Activated CD4-positive, alpha-beta T cell treated with anti-CD3 and anti-CD28 coated beads for 36 hours (primary cell): ENCODE results near the gene SMG9. TPM values are rescaled to one million over a fixed set of nuclear protein-coding genes. Genes with fewer than 3 reads are reported as not detected.

ENCODE experiments used
- ATAC-seq: fragments of 200-7000 bp; cut with Tn5 transposase; one replicate; pipeline ENCODE4 v1.10.0; 2021; ENCODE audit warnings: mild to moderate bottlenecking, moderate library complexity
- CTCF ChIA-PET: fragments of 350-600 bp; sonication (Branson Sonifier 250); formaldehyde crosslinking; loops from one replicate; lab custom pipeline; 2021; ENCODE audit warnings: antibody characterized with exemption; lab: Charles Lee
- POLR2A ChIA-PET: fragments of 350-600 bp; sonication (Branson Sonifier 250); formaldehyde crosslinking; loops from one replicate; lab custom pipeline; 2021; ENCODE audit warnings: antibody characterized with exemption, inconsistent platforms; lab: Charles Lee
- DNase-seq: peaks from one replicate; pipeline ENCODE4 v3.0.0-alpha.2; 2020
- H3K27ac Mint-ChIP-seq: one replicate; pipeline ENCODE4 v1.8.0; 2021; ENCODE audit warnings: mixed read lengths
- H3K27me3 Mint-ChIP-seq: one replicate; pipeline ENCODE4 v1.8.0; 2021; ENCODE audit warnings: mixed read lengths
- H3K36me3 Mint-ChIP-seq: one replicate; pipeline ENCODE4 v1.8.0; 2021; ENCODE audit warnings: low read depth, mixed read lengths
- H3K4me1 Mint-ChIP-seq: one replicate; pipeline ENCODE4 v1.8.0; 2021; ENCODE audit warnings: mixed read lengths
- H3K4me3 Mint-ChIP-seq: one replicate; pipeline ENCODE4 v1.8.0; 2021; ENCODE audit warnings: mild to moderate bottlenecking, moderate library complexity, mixed read lengths
- H3K9me3 Mint-ChIP-seq: one replicate; pipeline ENCODE4 v1.8.0; 2021; ENCODE audit warnings: low read depth, mixed read lengths
- intact Hi-C, 2 experiments: fragments of 100-400 bp; cut with DNase I in 1 of 2; cut with micrococcal nuclease in 1 of 2; formaldehyde crosslinking; loops; one replicate each; pipeline versions ENCODE4 v1.14.2 to v1.15.1; 2022 to 2024; cut with DNase I, micrococcal nuclease
- total RNA-seq, 2 experiments: library from RNA; stranded (reverse); gene quantifications; one replicate each; pipeline ENCODE4 v1.2.3, GENCODE V29; 2021

SMG9 gene
- total RNA-seq, 2 experiments from 2014 or later, result 64.4 to 65.2 TPM

- Mint-ChIP-seq H3K9me3 (no peaks in the 10 kb centered on the region), H3K36me3 (peaks cover 16% of the 10 kb centered on the region), H3K27me3 (no peaks in the 10 kb centered on the region), H3K4me1 (peaks cover 8% of the 10 kb centered on the region), H3K27ac (no peak overlapping the region), H3K4me3 (no peak overlapping the region)
- no peak for ATAC-seq
- ChIA-PET CTCF (interaction anchor here (0.7 to 1.2 kb wide), 3 partner anchors 20 to 315 kb away, joined by 3 read pairs; no protein-coding TSS in a partner anchor), POLR2A (no interaction called here)
- DNase-seq, result no peak
- intact Hi-C loops, result loop anchor here in 1 of 2 experiments (5.0 kb wide), 1 partner anchor 53 kb away; the partner anchor contains the start of gene PLAUR
Observed at GRCh38 chr19:43724896-43725295, 29.9 kb downstream of the SMG9 start.

GRCh38 chr19:43723588-43723987, 31.2 kb downstream of the SMG9 start:
- DNase-seq, result peak; percentile 28
- no peaks in the 10 kb centered on the region for H3K27me3 Mint-ChIP-seq
- H3K4me1 Mint-ChIP-seq, result peaks cover 8% of the 10 kb centered on the region
- no peak for ATAC-seq
- no peaks in the 10 kb centered on the region for H3K9me3 Mint-ChIP-seq
- CTCF ChIA-PET, result interaction anchor here (0.5 to 0.7 kb wide), 2 partner anchors 15 to 57 kb away, joined by 3 to 4 read pairs; no protein-coding TSS in a partner anchor
- peaks cover 5% of the 10 kb centered on the region for H3K36me3 Mint-ChIP-seq
- intact Hi-C loops, result loop anchor here in 1 of 2 experiments (5.0 kb wide), 1 partner anchor 51 kb away; the partner anchor contains the start of gene PLAUR
- POLR2A ChIA-PET, result interaction anchor here (0.5 kb wide), 1 partner anchor 104 kb away, joined by 3 read pairs; the partner anchor contains the start of gene ZNF283
- no peak overlapping the region for H3K4me3 Mint-ChIP-seq
- H3K27ac Mint-ChIP-seq, result no peak overlapping the region

- intact Hi-C loops, result loop anchor here in 1 of 2 experiments (5.0 kb wide), 1 partner anchor 49 kb away; the partner anchor contains the start of gene PLAUR
- Mint-ChIP-seq H3K9me3 (no peaks in the 10 kb centered on the region), H3K4me3 (no peak overlapping the region), H3K27ac (no peak overlapping the region), H3K4me1 (peaks cover 8% of the 10 kb centered on the region), H3K36me3 (no peaks in the 10 kb centered on the region), H3K27me3 (no peaks in the 10 kb centered on the region)
- DNase-seq (no peak), ATAC-seq (peak; percentile 66)
- ChIA-PET CTCF (interaction anchor here (0.6 to 1.7 kb wide), 4 partner anchors 24 to 910 kb away, joined by 3 to 7 read pairs (median 4); no protein-coding TSS in a partner anchor), POLR2A (interaction anchor here (0.6 kb wide), 1 partner anchor 1620 kb away, joined by 3 read pairs; no protein-coding TSS in a partner anchor)
Observed at GRCh38 chr19:43721469-43722048, 33.2 kb downstream of the SMG9 start.

GRCh38 chr19:43720936-43721335, 33.8 kb downstream of the SMG9 start:
- no peak overlapping the region for H3K4me3 Mint-ChIP-seq

GRCh38 chr19:43719918-43720317, 34.8 kb downstream of the SMG9 start:
- Mint-ChIP-seq H3K9me3 (no peaks in the 10 kb centered on the region), H3K4me3 (no peak overlapping the region), H3K27me3 (no peaks in the 10 kb centered on the region), H3K4me1 (peaks cover 5% of the 10 kb centered on the region), H3K27ac (no peak overlapping the region), H3K36me3 (no peaks in the 10 kb centered on the region)
- intact Hi-C loops, result loop anchor here in 1 of 2 experiments (5.0 kb wide), 1 partner anchor 48 kb away; the partner anchor contains the start of gene PLAUR
- ChIA-PET POLR2A (no interaction called here), CTCF (interaction anchor here (0.8 kb wide), 1 partner anchor 42 kb away, joined by 4 read pairs; no protein-coding TSS in a partner anchor)
- ATAC-seq (no peak), DNase-seq (no peak)

More at GRCh38 chr19:43720936-43721335, 33.8 kb downstream of the SMG9 start:
- H3K27me3 Mint-ChIP-seq, result no peaks in the 10 kb centered on the region
- H3K4me1 Mint-ChIP-seq, result peaks cover 8% of the 10 kb centered on the region
- no peaks in the 10 kb centered on the region for H3K36me3 Mint-ChIP-seq
- intact Hi-C loops, result loop anchor here in 1 of 2 experiments (5.0 kb wide), 1 partner anchor 49 kb away; the partner anchor contains the start of gene PLAUR
- ChIA-PET CTCF (interaction anchor here (0.6 to 1.7 kb wide), 4 partner anchors 25 to 59 kb away, joined by 3 to 7 read pairs (median 4); no protein-coding TSS in a partner anchor), POLR2A (no interaction called here)
- no peaks in the 10 kb centered on the region for H3K9me3 Mint-ChIP-seq
- H3K27ac Mint-ChIP-seq, result no peak overlapping the region
- ATAC-seq, result peak; percentile 45
- DNase-seq, result peak; percentile 32

- H3K9me3 Mint-ChIP-seq, result no peaks in the 10 kb centered on the region
- CTCF ChIA-PET, result no interaction called here
Observed at GRCh38 chr19:43719378-43719868, 35.3 kb downstream of the SMG9 start.

GRCh38 chr19:43718627-43719377, 36.0 kb downstream of the SMG9 start:
- DNase-seq (no peak), ATAC-seq (no peak)
- CTCF ChIA-PET, result no interaction called here
- no peak overlapping the region for H3K27ac Mint-ChIP-seq
- H3K4me1 Mint-ChIP-seq, result peaks cover 5% of the 10 kb centered on the region
- POLR2A ChIA-PET, result no interaction called here
- H3K4me3 Mint-ChIP-seq, result no peak overlapping the region
- no peaks in the 10 kb centered on the region for H3K36me3 Mint-ChIP-seq
- peaks cover 2% of the 10 kb centered on the region for H3K27me3 Mint-ChIP-seq
- intact Hi-C loops, result no loop called here
- H3K9me3 Mint-ChIP-seq, result no peaks in the 10 kb centered on the region

More at GRCh38 chr19:43719378-43719868, 35.3 kb downstream of the SMG9 start:
- H3K36me3 Mint-ChIP-seq, result no peaks in the 10 kb centered on the region
- DNase-seq, result no peak
- intact Hi-C loops, result no loop called here
- H3K27me3 Mint-ChIP-seq, result peaks cover 2% of the 10 kb centered on the region
- no peak overlapping the region for H3K27ac Mint-ChIP-seq
- no peak overlapping the region for H3K4me3 Mint-ChIP-seq
- H3K4me1 Mint-ChIP-seq, result peaks cover 5% of the 10 kb centered on the region
- POLR2A ChIA-PET, result no interaction called here
- no peak for ATAC-seq

GRCh38 chr19:43715776-43716175, 39.0 kb downstream of the SMG9 start, which contains the start of gene IRGC:
Gene IRGC, plus strand, starts transcription at chr19:43716076. Its CDS starts 2,483 bp downstream, at chr19:43718559.
- no peak within 1 kb of the TSS for H3K4me3 Mint-ChIP-seq
- ChIA-PET CTCF (interaction anchor here (0.6 to 0.7 kb wide), 2 partner anchors 46 to 47 kb away, joined by 3 to 4 read pairs; partner anchors contain the start of gene PLAUR), POLR2A (no interaction called here)
- no peaks in the 10 kb centered on the region for H3K9me3 Mint-ChIP-seq
- peaks cover 6% of the 10 kb centered on the region for H3K27me3 Mint-ChIP-seq
- intact Hi-C loops, result no loop called here
- ATAC-seq, result no peak
- H3K27ac Mint-ChIP-seq, result no peak within 1 kb of the TSS
- no peak for DNase-seq
- peaks cover 3% of the 10 kb centered on the region for H3K4me1 Mint-ChIP-seq
- H3K36me3 Mint-ChIP-seq, result no peaks in the 10 kb centered on the region

GRCh38 chr19:43713208-43713607, 41.6 kb downstream of the SMG9 start:
- H3K36me3 Mint-ChIP-seq, result peaks cover 2% of the 10 kb centered on the region
- H3K27me3 Mint-ChIP-seq, result peaks cover 8% of the 10 kb centered on the region
- ChIA-PET POLR2A (no interaction called here), CTCF (interaction anchor here (0.6 kb wide), 1 partner anchor 87 kb away, joined by 3 read pairs; no protein-coding TSS in a partner anchor)
- peaks cover 7% of the 10 kb centered on the region for H3K9me3 Mint-ChIP-seq
- peaks cover 3% of the 10 kb centered on the region for H3K4me1 Mint-ChIP-seq
- ATAC-seq (no peak), DNase-seq (no peak)
- no peak overlapping the region for H3K27ac Mint-ChIP-seq
- intact Hi-C loops, result no loop called here
- no peak overlapping the region for H3K4me3 Mint-ChIP-seq

- H3K27me3 Mint-ChIP-seq, result peaks cover 8% of the 10 kb centered on the region
- H3K4me1 Mint-ChIP-seq, result peaks cover 3% of the 10 kb centered on the region
- ChIA-PET POLR2A (interaction anchor here (1.2 kb wide), 1 partner anchor 44 kb away, joined by 3 read pairs; no protein-coding TSS in a partner anchor), CTCF (interaction anchor here (0.6 to 1.7 kb wide), 4 partner anchors 33 to 187 kb away, joined by 3 to 4 read pairs (median 4); no protein-coding TSS in a partner anchor)
- DNase-seq, result peak; percentile 34
- no peak overlapping the region for H3K4me3 Mint-ChIP-seq
- peaks cover 2% of the 10 kb centered on the region for H3K36me3 Mint-ChIP-seq
- intact Hi-C loops, result no loop called here
- peak; percentile 79 for ATAC-seq
- peaks cover 9% of the 10 kb centered on the region for H3K9me3 Mint-ChIP-seq
- no peak overlapping the region for H3K27ac Mint-ChIP-seq
Observed at GRCh38 chr19:43711751-43712355, 42.9 kb downstream of the SMG9 start.
